Gastroesophageal sphincter (tissue), 3 donors: ENCODE data around the gene ARHGAP25.

Source experiments
- POLR2A ChIP-seq, 2 donors: fragments of 450-650 bp; IDR thresholded peaks; one replicate each; pipeline ENCODE4 v1.6.1; 2017; ENCODE audit warnings: antibody characterized with exemption in 2 of 2, mild to moderate bottlenecking in 2 of 2, moderate library complexity in 1 of 2
- TF ChIP-seq, protein P1 (sequence below), 4 experiments: fragments of 200-600 bp in 2 of 4; fragments of 450-650 bp in 2 of 4; sonication (generic) in 1 of 4; IDR thresholded peaks; one replicate each; pipeline ENCODE4 v1.5.1; 2017 to 2019; ENCODE audit warnings: antibody characterized with exemption in 4 of 4, mild to moderate bottlenecking in 2 of 4, moderate library complexity in 2 of 4

- TF ChIP-seq, protein P1, sequence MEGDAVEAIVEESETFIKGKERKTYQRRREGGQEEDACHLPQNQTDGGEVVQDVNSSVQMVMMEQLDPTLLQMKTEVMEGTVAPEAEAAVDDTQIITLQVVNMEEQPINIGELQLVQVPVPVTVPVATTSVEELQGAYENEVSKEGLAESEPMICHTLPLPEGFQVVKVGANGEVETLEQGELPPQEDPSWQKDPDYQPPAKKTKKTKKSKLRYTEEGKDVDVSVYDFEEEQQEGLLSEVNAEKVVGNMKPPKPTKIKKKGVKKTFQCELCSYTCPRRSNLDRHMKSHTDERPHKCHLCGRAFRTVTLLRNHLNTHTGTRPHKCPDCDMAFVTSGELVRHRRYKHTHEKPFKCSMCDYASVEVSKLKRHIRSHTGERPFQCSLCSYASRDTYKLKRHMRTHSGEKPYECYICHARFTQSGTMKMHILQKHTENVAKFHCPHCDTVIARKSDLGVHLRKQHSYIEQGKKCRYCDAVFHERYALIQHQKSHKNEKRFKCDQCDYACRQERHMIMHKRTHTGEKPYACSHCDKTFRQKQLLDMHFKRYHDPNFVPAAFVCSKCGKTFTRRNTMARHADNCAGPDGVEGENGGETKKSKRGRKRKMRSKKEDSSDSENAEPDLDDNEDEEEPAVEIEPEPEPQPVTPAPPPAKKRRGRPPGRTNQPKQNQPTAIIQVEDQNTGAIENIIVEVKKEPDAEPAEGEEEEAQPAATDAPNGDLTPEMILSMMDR (IDR thresholded peaks at IDR 0.05): peak; percentile 37 to 77 (median 44)
- no peak for TF ChIP-seq POLR2A (IDR thresholded peaks at IDR 0.05)
Measured at GRCh38 chr2:68715353-68716041, 19.1 kb upstream of the ARHGAP25 start.
